Measurements from ENCODE around the gene TSPAN5.

TSPAN5 gene

GRCh38 chr4:98512918-98513317 lies 145.5 kb downstream of the TSPAN5 start:
- no peak for DNase-seq

- DNase-seq: peak; percentile 14
Observed at GRCh38 chr4:98510757-98511517, 147.5 kb downstream of the TSPAN5 start.

GRCh38 chr4:98510340-98510739 lies 148.1 kb downstream of the TSPAN5 start:
- DNase-seq: no peak

GRCh38 chr4:98509721-98510120 lies 148.7 kb downstream of the TSPAN5 start:
- no peak for DNase-seq

GRCh38 chr4:98508829-98509598 lies 149.4 kb downstream of the TSPAN5 start:
- DNase-seq: no peak

- DNase-seq: no peak
Observed at GRCh38 chr4:98508248-98508647, 150.2 kb downstream of the TSPAN5 start.

- no peak for DNase-seq
Observed at GRCh38 chr4:98507299-98507698, 151.1 kb downstream of the TSPAN5 start.

- DNase-seq: no peak
Observed at GRCh38 chr4:98506462-98507132, 151.8 kb downstream of the TSPAN5 start.

GRCh38 chr4:98505992-98506391 lies 152.4 kb downstream of the TSPAN5 start:
- no peak for DNase-seq

GRCh38 chr4:98504091-98504490 lies 154.3 kb downstream of the TSPAN5 start:
- no peak for DNase-seq

GRCh38 chr4:98503676-98504075 lies 154.7 kb downstream of the TSPAN5 start:
- no peak for DNase-seq

- DNase-seq: no peak
Observed at GRCh38 chr4:98502624-98503023, 155.8 kb downstream of the TSPAN5 start.

- DNase-seq: no peak
Observed at GRCh38 chr4:98502031-98502430, 156.4 kb downstream of the TSPAN5 start.

- DNase-seq: no peak
Observed at GRCh38 chr4:98501383-98501782, 157.0 kb downstream of the TSPAN5 start.

GRCh38 chr4:98498774-98499173 lies 159.6 kb downstream of the TSPAN5 start:
- no peak for DNase-seq

GRCh38 chr4:98496152-98496845 lies 162.1 kb downstream of the TSPAN5 start:
- no peak for DNase-seq

- DNase-seq: no peak
Observed at GRCh38 chr4:98493296-98493695, 165.1 kb downstream of the TSPAN5 start.

- no peak for DNase-seq
Observed at GRCh38 chr4:98491899-98492559, 166.4 kb downstream of the TSPAN5 start.

- no peak for DNase-seq
Observed at GRCh38 chr4:98490251-98490650, 168.2 kb downstream of the TSPAN5 start.

- DNase-seq: no peak
Observed at GRCh38 chr4:98485816-98486345, 172.5 kb downstream of the TSPAN5 start.

GRCh38 chr4:98484031-98484430 lies 174.4 kb downstream of the TSPAN5 start:
- no peak for DNase-seq

All from stimulated activated naive CD4-positive, alpha-beta T cell treated with Interleukin-2 at 50 U/mL for 16 hours (primary cell).